22Rv1 (cell line): ENCODE data around the gene EXTL1.

Experiments used
- H3K27ac ChIP-seq: fragments of 450-650 bp; 2 replicates; pipeline ENCODE4 v1.5.1; 2017
- ZFX ChIP-seq: fragments of 450-650 bp; IDR thresholded peaks from 2 replicates; pipeline ENCODE4 v1.6.1; 2017; ENCODE audit warnings: antibody characterized with exemption, borderline replicate concordance
- TF ChIP-seq, protein P1 (sequence below): fragments of 450-650 bp; IDR thresholded peaks from 2 replicates; pipeline ENCODE4 v1.5.1; 2017; ENCODE audit warnings: mild to moderate bottlenecking

Gene EXTL1

DNA sequence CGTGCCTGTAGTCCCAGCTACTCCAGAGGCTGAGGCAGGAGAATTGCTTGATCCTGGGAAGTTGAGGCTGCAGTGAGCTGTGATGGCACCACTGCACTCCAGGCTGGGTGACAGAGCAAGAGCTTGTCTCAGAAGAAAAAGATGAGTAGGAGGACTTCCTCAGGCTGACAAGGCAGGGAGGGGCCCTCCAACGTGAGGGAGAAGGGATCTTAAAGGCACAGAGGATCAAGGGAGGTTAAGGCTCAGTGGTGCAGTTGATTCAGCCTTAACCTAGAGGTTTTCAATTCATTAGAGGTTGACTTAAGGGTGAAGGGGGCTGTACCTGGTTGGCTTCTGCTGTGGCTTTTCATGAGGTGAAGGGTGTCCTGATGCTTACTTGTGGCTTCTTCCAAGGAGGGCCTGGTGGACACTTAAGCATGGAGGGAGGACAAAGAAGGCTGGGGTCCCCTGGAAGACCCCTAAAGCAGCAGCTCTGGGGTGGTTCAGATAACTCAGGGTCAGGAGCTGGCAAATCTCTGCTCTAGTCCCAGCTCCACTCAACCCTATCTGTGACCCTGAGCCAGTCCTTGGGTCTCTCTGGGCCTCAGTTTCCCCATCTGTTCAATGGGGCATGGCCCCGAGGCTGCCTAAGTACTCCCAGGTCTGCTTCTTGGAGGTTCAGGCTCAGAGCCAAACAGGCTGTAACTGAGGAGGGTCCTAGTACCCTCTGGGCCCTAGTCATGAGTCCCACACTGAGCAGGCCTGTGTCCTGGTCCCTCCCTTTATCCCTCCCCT, 6.3 kb downstream of the EXTL1 start:
- TF ChIP-seq ZFX: no peak
- TF ChIP-seq, protein P1, sequence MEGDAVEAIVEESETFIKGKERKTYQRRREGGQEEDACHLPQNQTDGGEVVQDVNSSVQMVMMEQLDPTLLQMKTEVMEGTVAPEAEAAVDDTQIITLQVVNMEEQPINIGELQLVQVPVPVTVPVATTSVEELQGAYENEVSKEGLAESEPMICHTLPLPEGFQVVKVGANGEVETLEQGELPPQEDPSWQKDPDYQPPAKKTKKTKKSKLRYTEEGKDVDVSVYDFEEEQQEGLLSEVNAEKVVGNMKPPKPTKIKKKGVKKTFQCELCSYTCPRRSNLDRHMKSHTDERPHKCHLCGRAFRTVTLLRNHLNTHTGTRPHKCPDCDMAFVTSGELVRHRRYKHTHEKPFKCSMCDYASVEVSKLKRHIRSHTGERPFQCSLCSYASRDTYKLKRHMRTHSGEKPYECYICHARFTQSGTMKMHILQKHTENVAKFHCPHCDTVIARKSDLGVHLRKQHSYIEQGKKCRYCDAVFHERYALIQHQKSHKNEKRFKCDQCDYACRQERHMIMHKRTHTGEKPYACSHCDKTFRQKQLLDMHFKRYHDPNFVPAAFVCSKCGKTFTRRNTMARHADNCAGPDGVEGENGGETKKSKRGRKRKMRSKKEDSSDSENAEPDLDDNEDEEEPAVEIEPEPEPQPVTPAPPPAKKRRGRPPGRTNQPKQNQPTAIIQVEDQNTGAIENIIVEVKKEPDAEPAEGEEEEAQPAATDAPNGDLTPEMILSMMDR: no peak
- H3K27ac ChIP-seq: no peak overlapping the region

GRCh38 chr1:26028490-26028980, 7.0 kb downstream of the EXTL1 start:
- TF ChIP-seq, protein P1: no peak
- TF ChIP-seq ZFX: no peak
- H3K27ac ChIP-seq: no peak overlapping the region

GRCh38 chr1:26029054-26029863, 7.7 kb downstream of the EXTL1 start:
- H3K27ac ChIP-seq: no peak overlapping the region
- no peak for TF ChIP-seq ZFX
- TF ChIP-seq, protein P1: no peak

- H3K27ac ChIP-seq: no peak overlapping the region
- TF ChIP-seq, protein P1: peak; percentile 35; the same call in 1 of the 2 replicates
- TF ChIP-seq ZFX: no peak
Observed at GRCh38 chr1:26029864-26030481, 8.4 kb downstream of the EXTL1 start.

- TF ChIP-seq, protein P1: no peak
- TF ChIP-seq ZFX: no peak
- H3K27ac ChIP-seq: no peak overlapping the region
Observed at GRCh38 chr1:26031196-26031595, 9.6 kb downstream of the EXTL1 start.

DNA sequence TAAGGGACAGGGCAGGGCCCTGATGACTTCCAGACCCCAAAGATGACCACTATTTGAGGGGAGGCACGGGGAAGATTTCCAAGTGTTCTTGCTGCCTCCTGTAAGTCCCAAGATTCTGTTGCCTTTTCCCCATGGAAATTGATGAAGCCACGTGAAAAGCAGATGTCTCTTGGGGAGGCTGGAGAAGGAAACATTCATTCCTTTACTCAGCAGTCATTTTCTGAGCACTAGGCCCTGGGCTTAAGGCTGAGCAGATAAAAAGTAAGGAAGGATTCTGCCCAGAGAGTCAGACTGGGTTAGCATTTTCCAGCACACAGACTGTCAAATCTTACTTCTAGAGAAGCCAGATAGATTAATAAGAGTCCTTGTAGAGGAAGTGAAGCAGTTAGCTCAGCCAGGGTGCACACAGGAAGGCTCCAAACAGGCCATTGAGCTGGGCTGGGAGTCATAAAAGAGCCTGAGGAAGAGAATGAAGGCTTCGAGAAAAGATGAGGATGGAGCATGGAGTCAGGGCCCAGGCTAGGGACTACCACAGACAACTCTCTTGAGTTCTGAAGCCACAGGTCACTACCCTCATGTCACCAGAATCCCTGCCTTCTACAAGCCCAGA, 10.1 kb downstream of the EXTL1 start:
- H3K27ac ChIP-seq: no peak overlapping the region

More for the DNA sequence above, 10.1 kb downstream of the EXTL1 start:
- TF ChIP-seq, protein P1: no peak
- no peak for TF ChIP-seq ZFX
